DOHH2 (cell line): Measurements from ENCODE around the gene LALBA.

Experiments used
- CTCF ChIP-seq: fragments of 200-600 bp; sonication (generic); IDR thresholded peaks from one replicate; pipeline ENCODE4 v1.5.1; 2014; ENCODE audit warnings: antibody characterized with exemption, mild to moderate bottlenecking, low read depth, low read length; ENCODE audit not compliant: poor library complexity, severe bottlenecking
- EZH2phosphoT487 ChIP-seq: fragments of 200-600 bp; sonication (generic); IDR thresholded peaks from 2 replicates; pipeline ENCODE4 v1.6.1; 2017; ENCODE audit warnings: borderline replicate concordance, mild to moderate bottlenecking, antibody characterized with exemption, low read length, moderate library complexity, mixed read lengths

- TF ChIP-seq CTCF (no peak), EZH2phosphoT487 (no peak)
These were observed 41.8 kb downstream of the LALBA start for GRCh38 chr12:48527891-48528670.
